ENCODE data around the gene EVA1A. TPM values are rescaled to one million over a fixed set of nuclear protein-coding genes. Genes with fewer than 3 reads are reported as not detected.

The EVA1A gene
- total RNA-seq, 1 experiment from 2014 or later: not detected

DNA sequence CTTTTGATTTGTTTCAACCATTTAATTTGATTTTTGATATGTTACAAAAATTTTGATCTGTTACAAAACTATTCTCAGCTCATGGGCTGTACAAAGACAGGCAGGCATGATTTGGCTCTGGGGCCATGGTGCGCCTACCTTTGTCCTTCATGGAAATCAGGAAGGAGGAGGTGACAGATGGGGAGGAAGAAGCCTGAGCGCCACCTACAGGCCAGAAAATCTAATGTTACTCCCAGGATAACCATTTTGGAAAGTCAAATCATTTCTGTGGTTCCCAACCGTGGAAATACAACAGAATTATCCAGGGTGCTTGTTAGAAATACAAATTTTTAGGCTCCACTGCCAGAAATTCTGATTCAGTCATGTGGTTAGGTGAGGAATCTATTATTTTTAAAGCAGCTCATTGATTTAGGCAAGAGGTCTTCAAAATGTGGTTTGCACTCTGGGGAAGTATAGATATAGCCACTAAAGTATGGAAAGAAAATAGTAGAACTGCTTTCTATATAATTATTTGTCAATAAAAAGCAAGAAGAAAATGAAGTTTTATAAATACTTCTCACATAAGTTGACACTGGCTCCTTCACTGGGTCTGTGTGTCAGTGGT, 93.9 kb downstream of the EVA1A start:
- CTCF ChIA-PET: interaction anchor here (1.4 kb wide), 1 partner anchor 14 kb away, joined by 3 read pairs; no protein-coding TSS in a partner anchor
- Mint-ChIP-seq H3K9me3 (ENCODE audit: low read depth, unreplicated experiment) (no peaks in the 10 kb centered on the region), H3K36me3 (ENCODE audit: insufficient read depth, unreplicated experiment) (no peaks in the 10 kb centered on the region), H3K4me3 (ENCODE audit: low read depth, unreplicated experiment) (no peak overlapping the region), H3K27ac (ENCODE audit: unreplicated experiment) (no peak overlapping the region), H3K27me3 (ENCODE audit: unreplicated experiment) (peaks cover 72% of the 10 kb centered on the region), H3K4me1 (ENCODE audit: low read depth, unreplicated experiment) (no peaks in the 10 kb centered on the region)
- DNase-seq: peak; percentile 50
- intact Hi-C loops (cut with micrococcal nuclease; ENCODE audit: unreplicated experiment): loop anchor here (1.0 kb wide), 1 partner anchor 414 kb away; no protein-coding TSS in a partner anchor
- TF ChIP-seq, protein P1, sequence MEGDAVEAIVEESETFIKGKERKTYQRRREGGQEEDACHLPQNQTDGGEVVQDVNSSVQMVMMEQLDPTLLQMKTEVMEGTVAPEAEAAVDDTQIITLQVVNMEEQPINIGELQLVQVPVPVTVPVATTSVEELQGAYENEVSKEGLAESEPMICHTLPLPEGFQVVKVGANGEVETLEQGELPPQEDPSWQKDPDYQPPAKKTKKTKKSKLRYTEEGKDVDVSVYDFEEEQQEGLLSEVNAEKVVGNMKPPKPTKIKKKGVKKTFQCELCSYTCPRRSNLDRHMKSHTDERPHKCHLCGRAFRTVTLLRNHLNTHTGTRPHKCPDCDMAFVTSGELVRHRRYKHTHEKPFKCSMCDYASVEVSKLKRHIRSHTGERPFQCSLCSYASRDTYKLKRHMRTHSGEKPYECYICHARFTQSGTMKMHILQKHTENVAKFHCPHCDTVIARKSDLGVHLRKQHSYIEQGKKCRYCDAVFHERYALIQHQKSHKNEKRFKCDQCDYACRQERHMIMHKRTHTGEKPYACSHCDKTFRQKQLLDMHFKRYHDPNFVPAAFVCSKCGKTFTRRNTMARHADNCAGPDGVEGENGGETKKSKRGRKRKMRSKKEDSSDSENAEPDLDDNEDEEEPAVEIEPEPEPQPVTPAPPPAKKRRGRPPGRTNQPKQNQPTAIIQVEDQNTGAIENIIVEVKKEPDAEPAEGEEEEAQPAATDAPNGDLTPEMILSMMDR (IDR thresholded peaks at IDR 0.05; ENCODE audit: unreplicated experiment): peak; percentile 27
- no TSS peak for BruUV-seq (replicated peaks)

GRCh38 chr2:75465317-75465984, 95.3 kb downstream of the EVA1A start:
- DNase-seq: no peak

DNA sequence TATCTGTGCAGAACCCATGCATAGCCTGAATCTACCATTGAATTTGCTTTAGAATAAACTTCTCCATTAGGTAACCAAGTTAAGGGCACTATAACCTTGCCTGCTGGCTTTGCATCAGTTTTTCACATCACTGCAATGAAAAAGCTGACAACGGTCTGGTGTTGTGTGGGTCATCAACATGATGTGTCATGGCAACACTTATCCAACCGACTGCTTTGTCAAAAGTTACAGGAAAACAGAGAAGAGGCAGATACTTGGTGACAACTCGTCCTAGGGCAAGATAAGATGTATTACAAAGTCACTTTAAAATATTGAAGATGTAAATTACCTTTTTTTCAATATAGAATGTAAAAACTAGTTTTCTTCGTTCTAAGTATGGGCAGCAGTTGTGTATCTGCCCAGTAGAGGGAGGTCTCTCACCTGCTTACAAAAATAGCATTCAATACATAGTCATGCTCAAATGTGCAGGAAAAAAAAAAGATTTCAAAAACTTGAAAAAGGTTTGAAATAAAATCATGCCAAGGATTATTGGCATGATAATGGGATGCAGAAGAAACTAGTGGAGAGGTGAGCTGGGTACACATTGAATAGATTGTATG, 96.3 kb downstream of the EVA1A start:
- intact Hi-C loops (cut with micrococcal nuclease; ENCODE audit: unreplicated experiment): loop anchor here (1.0 kb wide), 2 partner anchors 145 to 164 kb away; no protein-coding TSS in a partner anchor
- CTCF ChIA-PET: no interaction called here
- peaks cover 5% of the 10 kb centered on the region for H3K4me1 Mint-ChIP-seq (ENCODE audit: low read depth, unreplicated experiment)
- H3K4me3 Mint-ChIP-seq (ENCODE audit: low read depth, unreplicated experiment): no peak overlapping the region
- no peaks in the 10 kb centered on the region for H3K9me3 Mint-ChIP-seq (ENCODE audit: low read depth, unreplicated experiment)
- BruUV-seq (replicated peaks): no TSS peak
- no peaks in the 10 kb centered on the region for H3K36me3 Mint-ChIP-seq (ENCODE audit: insufficient read depth, unreplicated experiment)
- H3K27me3 Mint-ChIP-seq (ENCODE audit: unreplicated experiment): peaks cover 82% of the 10 kb centered on the region
- DNase-seq: no peak
- H3K27ac Mint-ChIP-seq (ENCODE audit: unreplicated experiment): no peak overlapping the region
- TF ChIP-seq, protein P1 (IDR thresholded peaks at IDR 0.05; ENCODE audit: unreplicated experiment): no peak

More at GRCh38 chr2:75465317-75465984, 95.3 kb downstream of the EVA1A start:
- Mint-ChIP-seq H3K27ac (ENCODE audit: unreplicated experiment) (no peak overlapping the region), H3K4me3 (ENCODE audit: low read depth, unreplicated experiment) (no peak overlapping the region), H3K27me3 (ENCODE audit: unreplicated experiment) (peaks cover 74% of the 10 kb centered on the region), H3K36me3 (ENCODE audit: insufficient read depth, unreplicated experiment) (no peaks in the 10 kb centered on the region), H3K4me1 (ENCODE audit: low read depth, unreplicated experiment) (no peaks in the 10 kb centered on the region), H3K9me3 (ENCODE audit: low read depth, unreplicated experiment) (no peaks in the 10 kb centered on the region)
- TF ChIP-seq, protein P1 (IDR thresholded peaks at IDR 0.05; ENCODE audit: unreplicated experiment): no peak
- CTCF ChIA-PET: interaction anchor here (1.2 to 1.4 kb wide), 2 partner anchors 15 to 162 kb away, joined by 3 read pairs; no protein-coding TSS in a partner anchor
- no TSS peak for BruUV-seq (replicated peaks)
- intact Hi-C loops (cut with micrococcal nuclease; ENCODE audit: unreplicated experiment): no loop called here

GRCh38 chr2:75462721-75463120, 98.0 kb downstream of the EVA1A start:
- no peak for DNase-seq
- Mint-ChIP-seq H3K36me3 (ENCODE audit: insufficient read depth, unreplicated experiment) (no peaks in the 10 kb centered on the region), H3K4me3 (ENCODE audit: low read depth, unreplicated experiment) (no peak overlapping the region), H3K27me3 (ENCODE audit: unreplicated experiment) (peaks cover 70% of the 10 kb centered on the region), H3K4me1 (ENCODE audit: low read depth, unreplicated experiment) (peaks cover 7% of the 10 kb centered on the region), H3K9me3 (ENCODE audit: low read depth, unreplicated experiment) (no peaks in the 10 kb centered on the region), H3K27ac (ENCODE audit: unreplicated experiment) (no peak overlapping the region)
- intact Hi-C loops (cut with micrococcal nuclease; ENCODE audit: unreplicated experiment): no loop called here
- TF ChIP-seq, protein P1 (IDR thresholded peaks at IDR 0.05; ENCODE audit: unreplicated experiment): no peak
- CTCF ChIA-PET: no interaction called here
- no TSS peak for BruUV-seq (replicated peaks)
